Aorta (tissue), 5 donors: ENCODE data around the gene MTX1. TPM values are rescaled to one million over a fixed set of nuclear protein-coding genes. Genes with fewer than 3 reads are reported as not detected.
"Not testable (repeated sequence)": the region's sequence is repeated elsewhere in the genome, so short reads cannot be mapped to it uniquely, and the experiment has no call there.

Source experiments
- ATAC-seq: fragments of 200-7000 bp; cut with Tn5 transposase; one replicate; pipeline ENCODE4 v1.9.1; 2022; ENCODE audit warnings: moderate library complexity; ENCODE audit not compliant: low FRiP score
- DNase-seq, 2 donors: peaks; one replicate each; pipeline ENCODE4 v3.0.0-alpha.2; 2020
- H3K27ac ChIP-seq, 2 donors: one replicate each; pipeline ENCODE4 v1.5.1; 2013; ENCODE audit warnings: low read length in 2 of 2, mild to moderate bottlenecking in 2 of 2, moderate library complexity in 2 of 2, control low read depth in 1 of 2, inconsistent platforms in 1 of 2, low read depth in 1 of 2
- H3K27me3 ChIP-seq, 2 donors: one replicate each; pipeline ENCODE4 v1.6.1; 2013; ENCODE audit warnings: control low read depth in 1 of 2, low read length in 1 of 2, mild to moderate bottlenecking in 1 of 2, moderate library complexity in 1 of 2; ENCODE audit not compliant: insufficient read depth in 2 of 2, control insufficient read depth in 1 of 2
- H3K36me3 ChIP-seq, 2 donors: one replicate each; pipeline ENCODE4 v1.6.1; 2013; ENCODE audit warnings: control low read depth in 1 of 2, low read length in 1 of 2, mild to moderate bottlenecking in 1 of 2; ENCODE audit not compliant: insufficient read depth in 2 of 2, control insufficient read depth in 1 of 2
- H3K4me1 ChIP-seq, 2 donors: one replicate each; pipeline ENCODE4 v1.6.1; 2013; ENCODE audit warnings: low read length in 2 of 2, control low read depth in 1 of 2, mild to moderate bottlenecking in 1 of 2, moderate library complexity in 1 of 2; ENCODE audit not compliant: insufficient read depth in 2 of 2, control insufficient read depth in 1 of 2
- H3K4me3 ChIP-seq, 2 donors: one replicate each; pipeline ENCODE4 v1.5.1; 2013; ENCODE audit warnings: low read length in 2 of 2, control low read depth in 1 of 2, mild to moderate bottlenecking in 1 of 2
- H3K9me3 ChIP-seq: one replicate; pipeline ENCODE4 v1.6.1; 2013; ENCODE audit warnings: mild to moderate bottlenecking, low read length; ENCODE audit not compliant: control insufficient read depth
- WGBS, 2 donors: extraction: QIAGEN DNeasy Blood & Tissue Kit; methylation state at CpG; one replicate each; pipeline ENCODE4 v1.1.7; 2013; 5-methylcytosine and 5-hydroxymethylcytosine counted together
- intact Hi-C, 2 donors: fragments of 100-400 bp; cut with DNase I; formaldehyde crosslinking; loops; one replicate each; pipeline versions ENCODE4 v1.14.2 to v1.15.0; 2022
- polyA plus RNA-seq, 2 donors: library from polyadenylated mRNA; stranded (reverse); fragments of 200-250 nt; gene quantifications; one replicate each; pipeline ENCODE4 v1.2.3, GENCODE V29; 2013
- total RNA-seq, 2 donors: library from RNA; stranded (reverse); fragmentation: NEBNext Ultra II Directional; extraction: Animal tissue kit (Norgen Biotek cat#: 25700); gene quantifications; one replicate each; pipeline ENCODE4 v1.2.1, GENCODE V29; 2021
- donor health status: healthy with polysubstance abuse.
- donor health status: Bipolar disorder and iron deficiency.
- donor health status: DM: no; HTN: no; CAD: no.
- donor health status: DM: no; HTN: no; CAD: no.
- donor health status: DM: yes; HTN: yes; CAD: no.

MTX1 gene
- total and polyA plus RNA-seq, 4 donors = 20.3 to 52.9 (median 23.8) TPM

DNA sequence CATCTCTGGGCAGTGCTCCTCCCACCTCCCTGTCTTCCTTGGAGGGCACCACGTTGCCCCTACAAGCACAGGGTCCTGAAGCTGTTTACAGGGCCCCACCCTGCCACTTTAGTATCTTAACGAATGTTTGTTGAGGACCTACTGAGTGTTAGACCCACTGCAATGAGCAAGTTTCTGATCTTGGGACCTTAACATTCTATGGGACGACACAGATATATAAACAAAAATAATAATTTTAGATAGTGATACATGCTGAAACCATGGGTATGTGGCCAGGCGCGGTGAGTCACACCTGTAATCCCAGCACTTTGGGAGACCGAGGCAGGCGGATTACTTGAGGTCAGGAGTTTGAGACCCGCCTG, 36.6 kb downstream of the MTX1 start:
- peak overlapping the region in 1 of 2 donors; percentile 93 for H3K27ac ChIP-seq
- 57 to 58% methylated on average over 8 of the region's 8 CpGs for WGBS, 2 donors
- ATAC-seq (no peak), DNase-seq (no peak)
- H3K36me3 ChIP-seq = no peaks in the 10 kb centered on the region
- no peaks in the 10 kb centered on the region for H3K27me3 ChIP-seq
- no peak overlapping the region for H3K4me3 ChIP-seq
- intact Hi-C loops = no loop called here
- H3K9me3 ChIP-seq = no peaks in the 10 kb centered on the region
- no peaks in the 10 kb centered on the region for H3K4me1 ChIP-seq

DNA sequence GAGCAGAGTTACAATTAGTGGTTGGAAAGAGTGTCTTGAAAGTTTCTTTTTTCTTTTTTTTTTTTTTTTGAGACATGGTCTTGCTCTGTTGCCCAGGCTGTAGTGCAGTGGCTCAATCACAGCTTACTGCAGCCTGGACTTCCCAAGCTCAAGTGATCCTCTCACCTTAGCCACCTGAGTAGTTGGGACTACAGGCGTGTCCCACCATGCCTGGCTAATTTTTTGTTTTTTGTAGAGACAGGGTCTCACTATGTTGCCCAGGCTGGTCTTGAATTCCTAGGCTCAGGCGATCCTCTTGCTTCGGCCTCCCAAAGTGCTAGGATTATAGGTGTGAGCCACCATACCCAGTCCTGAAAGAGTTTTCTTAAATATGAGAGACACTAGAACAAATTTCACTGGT, 38.3 kb downstream of the MTX1 start:
- H3K4me3 ChIP-seq, H3K27me3 ChIP-seq, H3K4me1 ChIP-seq, ATAC-seq, H3K9me3 ChIP-seq, DNase-seq, H3K27ac ChIP-seq, H3K36me3 ChIP-seq, intact Hi-C loops: not testable (repeated sequence)
- WGBS, 2 donors = 94 to 96% methylated on average over 3 of the region's 3 CpGs

DNA sequence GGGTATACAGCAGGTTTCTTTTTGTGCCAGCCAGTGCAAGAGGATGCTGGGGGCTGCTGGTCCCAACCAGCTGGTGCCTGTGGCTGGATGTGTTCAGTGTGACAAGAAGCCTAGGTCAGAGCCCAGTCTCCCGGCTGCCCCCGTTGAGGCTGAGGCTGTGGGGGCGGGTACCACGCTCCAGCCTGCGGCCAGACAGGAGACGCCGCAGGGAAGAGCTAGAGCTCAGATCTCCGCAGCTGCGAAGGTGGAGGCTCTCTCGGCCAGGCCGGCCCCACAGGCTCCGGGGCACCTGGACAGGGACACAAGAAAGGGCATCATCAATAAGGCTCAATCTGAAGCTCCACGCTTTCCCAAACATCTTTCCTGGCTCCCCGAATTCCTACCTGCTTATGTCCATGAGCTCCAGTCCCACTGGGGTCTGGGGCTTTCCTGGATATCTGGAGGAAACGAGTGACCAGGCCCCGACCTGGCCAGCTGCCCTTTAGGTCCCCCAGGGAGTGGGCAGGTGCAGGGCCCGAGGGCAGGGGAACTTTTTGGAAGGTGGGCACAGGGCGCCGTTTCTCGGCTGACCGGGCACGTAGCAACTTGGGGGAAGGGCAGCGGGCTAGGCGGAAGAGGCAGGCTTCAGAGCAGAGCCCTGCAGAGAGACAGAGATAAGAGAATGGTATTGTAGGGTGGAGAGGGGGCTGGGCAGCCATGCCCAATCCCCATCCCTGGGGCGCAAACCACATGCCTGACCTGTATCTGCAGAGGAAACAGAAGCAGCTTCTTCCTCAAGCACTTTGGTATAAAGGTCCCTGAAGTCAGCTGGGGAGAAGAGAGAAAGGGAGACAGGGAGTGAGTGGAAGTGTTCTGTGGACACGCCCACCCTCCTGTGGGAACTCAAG, 39.4 kb downstream of the MTX1 start:
- intact Hi-C loops = no loop called here
- 91% methylated on average over 26 of the region's 26 CpGs for WGBS, 2 donors
- Histone ChIP-seq H3K4me1 (no peaks in the 10 kb centered on the region), H3K36me3 (no peaks in the 10 kb centered on the region), H3K27me3 (no peaks in the 10 kb centered on the region), H3K4me3 (no peak overlapping the region), H3K27ac (no peak overlapping the region), H3K9me3 (no peaks in the 10 kb centered on the region)
- DNase-seq (no peak), ATAC-seq (no peak)

DNA sequence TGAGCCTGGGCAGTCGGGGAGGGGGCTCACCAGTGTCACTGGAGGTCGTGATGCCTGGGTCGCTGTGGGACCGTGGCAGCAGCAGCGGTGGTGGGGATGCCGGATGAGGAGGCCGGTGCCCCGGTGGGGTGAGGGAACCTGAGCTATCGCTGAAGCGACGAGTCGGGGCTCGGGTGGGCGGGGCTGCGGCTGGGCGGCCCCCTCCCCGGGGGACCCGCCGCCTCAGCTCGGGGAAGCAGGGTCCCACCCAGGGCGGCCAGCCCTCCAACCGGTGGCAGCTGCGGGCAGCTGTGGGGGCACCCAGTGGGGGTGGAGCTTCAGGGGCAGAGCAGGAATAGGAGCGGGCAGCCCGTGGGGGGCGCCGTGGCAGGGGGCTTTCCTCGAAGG, 41.7 kb downstream of the MTX1 start:
- ATAC-seq (no peak), DNase-seq (no peak)
- intact Hi-C loops = loop anchor here (2.0 to 10.0 kb wide), 4 partner anchors 72 to 395 kb away; partner anchors contain the start of gene RUSC1 (in 1 of the 2)
- 32% methylated on average over 19 to 28 of the region's 28 CpGs for WGBS, 2 donors
- no peaks in the 10 kb centered on the region for H3K4me1 ChIP-seq
- no peaks in the 10 kb centered on the region for H3K27me3 ChIP-seq
- no peak overlapping the region for H3K27ac ChIP-seq
- no peaks in the 10 kb centered on the region for H3K36me3 ChIP-seq
- no peak overlapping the region for H3K4me3 ChIP-seq
- no peaks in the 10 kb centered on the region for H3K9me3 ChIP-seq

DNA sequence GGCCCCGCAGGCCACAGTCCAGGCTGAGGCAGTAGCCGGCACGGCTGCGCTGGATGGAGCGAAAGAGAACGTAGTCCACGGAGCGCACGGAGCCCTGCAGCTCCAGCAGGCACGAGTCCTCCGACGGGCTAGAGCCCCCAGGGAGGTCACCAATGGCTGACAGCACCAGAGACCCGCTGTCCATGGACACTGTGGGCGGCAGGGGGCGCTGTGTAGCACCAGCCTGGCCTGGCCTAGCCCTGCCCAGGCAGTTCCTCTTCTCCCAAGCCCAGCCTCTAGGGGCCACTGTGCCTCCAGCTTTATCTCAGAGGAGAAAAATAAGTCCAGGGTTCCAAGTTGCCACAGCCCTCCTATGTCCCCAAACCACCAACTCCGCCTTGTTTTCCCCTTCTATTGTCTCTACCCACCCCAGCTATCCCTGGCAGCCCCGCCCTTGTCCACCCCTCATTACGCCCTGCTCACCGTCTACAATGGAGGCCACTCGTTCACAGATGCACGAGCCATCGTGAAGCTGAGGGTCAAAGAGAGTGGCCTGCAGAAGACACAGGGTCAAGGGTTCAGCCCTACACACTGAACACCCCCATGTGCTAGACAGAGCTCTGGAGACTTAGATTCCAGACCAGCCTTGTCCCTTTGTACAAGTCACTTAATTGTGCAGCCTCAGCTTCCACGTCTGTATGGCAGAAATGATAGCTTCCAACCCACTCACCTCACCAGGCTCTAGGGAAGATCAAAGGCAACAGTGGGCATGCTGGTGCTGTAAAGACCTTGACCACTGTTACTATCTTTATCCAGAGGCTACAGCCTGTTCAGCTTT, 42.3 kb downstream of the MTX1 start:
- ATAC-seq = peak; percentile 91
- no peaks in the 10 kb centered on the region for H3K4me1 ChIP-seq
- intact Hi-C loops = loop anchor here (2.0 to 10.0 kb wide), 4 partner anchors 71 to 394 kb away; partner anchors contain the start of gene RUSC1 (in 1 of the 2)
- no peaks in the 10 kb centered on the region for H3K9me3 ChIP-seq
- no peaks in the 10 kb centered on the region for H3K27me3 ChIP-seq
- no peaks in the 10 kb centered on the region for H3K36me3 ChIP-seq
- no peak overlapping the region for H3K4me3 ChIP-seq
- H3K27ac ChIP-seq = no peak overlapping the region
- 14 to 15% methylated on average over 18 to 23 of the region's 23 CpGs for WGBS, 2 donors
- peak; percentile 95 to 98 for DNase-seq

DNA sequence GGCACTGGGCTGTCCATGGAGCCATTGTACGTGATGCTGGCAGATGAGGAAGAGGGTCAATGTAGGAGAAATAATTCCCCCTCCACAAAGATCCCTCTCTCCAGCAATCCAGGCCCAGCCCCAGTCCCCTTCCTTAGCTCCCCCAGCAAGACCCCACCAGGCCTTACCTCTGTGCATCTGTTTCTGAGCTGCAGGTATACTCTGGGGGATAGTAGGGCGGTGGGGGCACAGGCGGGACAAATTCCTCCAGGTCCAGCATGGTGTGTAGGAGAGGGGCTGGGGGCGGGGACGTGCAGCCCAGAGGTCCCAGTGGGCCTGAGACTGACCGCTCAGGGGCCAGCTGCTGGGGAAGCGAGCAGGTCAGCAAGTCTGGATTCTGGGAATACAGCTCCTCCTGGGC, 43.1 kb downstream of the MTX1 start:
- Histone ChIP-seq H3K27me3 (no peaks in the 10 kb centered on the region), H3K9me3 (no peaks in the 10 kb centered on the region), H3K36me3 (no peaks in the 10 kb centered on the region), H3K4me1 (no peaks in the 10 kb centered on the region), H3K27ac (no peak overlapping the region), H3K4me3 (no peak overlapping the region)
- DNase-seq = no peak
- ATAC-seq = no peak
- intact Hi-C loops = loop anchor here (2.0 to 10.0 kb wide), 4 partner anchors 71 to 393 kb away; partner anchors contain the start of gene RUSC1 (in 1 of the 2)
- WGBS, 2 donors = 76 to 82% methylated on average over 7 of the region's 7 CpGs

DNA sequence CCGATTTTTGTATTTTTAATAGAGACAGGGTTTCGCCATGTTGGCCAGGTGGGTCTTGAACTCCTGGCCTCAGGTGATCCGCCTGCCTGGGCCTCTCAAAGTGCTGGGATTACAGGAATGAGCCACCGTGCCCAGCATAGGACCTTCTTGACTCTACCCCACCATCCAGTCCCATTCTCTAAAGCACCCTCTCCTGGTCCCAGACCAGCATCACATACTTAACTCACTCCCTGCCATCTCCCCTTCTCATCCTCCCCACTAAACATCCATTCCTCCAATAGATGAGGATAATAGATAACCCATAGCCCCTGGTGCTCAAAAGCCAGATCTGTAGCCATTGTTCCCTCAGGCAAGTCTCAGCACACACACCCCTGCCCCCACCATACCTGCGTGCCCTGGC, 44.7 kb downstream of the MTX1 start:
- Histone ChIP-seq H3K4me3 (no peak overlapping the region), H3K4me1 (no peaks in the 10 kb centered on the region), H3K27ac (no peak overlapping the region), H3K36me3 (peaks cover 0 to 2% of the 10 kb centered on the region in 2 donors), H3K27me3 (no peaks in the 10 kb centered on the region), H3K9me3 (no peaks in the 10 kb centered on the region)
- ATAC-seq = no peak
- DNase-seq = no peak
- intact Hi-C loops = loop anchor here (5.0 to 10.0 kb wide), 3 partner anchors 69 to 392 kb away; partner anchors contain the start of gene RUSC1 (in 1 of the 2)
- whole genome bisulfite sequencing, 2 donors = 75 to 78% methylated on average over 5 of the region's 5 CpGs

DNA sequence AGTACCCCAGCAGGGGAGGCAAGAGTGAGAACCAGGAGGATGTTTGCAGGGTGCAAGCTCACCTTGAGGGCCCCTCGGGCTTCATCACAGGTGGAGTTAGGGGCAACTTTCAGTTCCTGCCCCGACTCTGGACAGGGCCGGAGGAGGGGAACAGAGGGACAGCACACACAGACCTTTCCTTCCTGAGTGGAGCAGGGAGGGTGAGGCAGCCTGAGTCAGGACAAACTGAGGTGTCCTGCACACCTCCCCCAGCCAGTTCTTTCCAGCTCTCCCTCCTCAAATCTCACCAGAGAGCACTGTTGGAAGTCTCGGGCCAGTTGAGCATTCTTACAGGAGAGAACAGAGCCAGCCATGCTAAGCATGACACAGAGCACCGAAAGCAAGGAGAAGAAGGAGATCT, 45.3 kb downstream of the MTX1 start:
- Histone ChIP-seq H3K27me3 (no peaks in the 10 kb centered on the region), H3K4me3 (no peak overlapping the region), H3K36me3 (peaks cover 0 to 2% of the 10 kb centered on the region in 2 donors), H3K4me1 (no peaks in the 10 kb centered on the region), H3K9me3 (no peaks in the 10 kb centered on the region), H3K27ac (no peak overlapping the region)
- DNase-seq (no peak), ATAC-seq (no peak)
- intact Hi-C loops = loop anchor here (5.0 to 10.0 kb wide), 3 partner anchors 69 to 391 kb away; partner anchors contain the start of gene RUSC1 (in 1 of the 2)
- 42 to 46% methylated on average over 4 to 5 of the region's 5 CpGs for WGBS, 2 donors
